HFFc6 (cell line): ENCODE measurements around the gene DUT. TPM values are rescaled to one million over a fixed set of nuclear protein-coding genes. Genes with fewer than 3 reads are reported as not detected.

Experiments used
- DNase-seq: peaks from one replicate; pipeline ENCODE4 v3.0.0-alpha.2; 2018
- H3K27ac Mint-ChIP-seq: 2 replicates; pipeline ENCODE4 v1.8.0; 2020; ENCODE audit warnings: mild to moderate bottlenecking, mixed read lengths
- H3K27me3 Mint-ChIP-seq: 2 replicates; pipeline ENCODE4 v1.8.0; 2021; ENCODE audit warnings: mild to moderate bottlenecking, moderate library complexity, mixed read lengths; ENCODE audit not compliant: insufficient read depth
- H3K36me3 Mint-ChIP-seq: 2 replicates; pipeline ENCODE4 v1.8.0; 2021; ENCODE audit warnings: low read depth, mixed read lengths
- H3K4me1 Mint-ChIP-seq: 2 replicates; pipeline ENCODE4 v1.8.0; 2020; ENCODE audit warnings: low read depth, mixed read lengths
- H3K4me3 Mint-ChIP-seq: 2 replicates; pipeline ENCODE4 v1.8.0; 2020; ENCODE audit warnings: mild to moderate bottlenecking, moderate library complexity, mixed read lengths
- H3K9me3 Mint-ChIP-seq: 2 replicates; pipeline ENCODE4 v1.8.0; 2020; ENCODE audit warnings: mild to moderate bottlenecking, mixed read lengths
- CTCF ChIP-seq: fragments of 200-600 bp; sonication (generic); IDR thresholded peaks from 2 replicates; pipeline ENCODE4 v1.5.0; 2021; ENCODE audit warnings: antibody characterized with exemption, mild to moderate bottlenecking
- total RNA-seq, 6 experiments: library from RNA; stranded (reverse); fragmentation: NEBNext Ultra II Directional; extraction: Animal tissue kit (Norgen Biotek cat#: 25700); gene quantifications; 2 replicates in 1 of 6; 3 replicates in 5 of 6; pipeline ENCODE4 v1.2.3, GENCODE V29; 2021

Gene DUT
- total RNA-seq, 6 experiments from 2014 or later = 86.0 to 130 (median 114) TPM

DNA sequence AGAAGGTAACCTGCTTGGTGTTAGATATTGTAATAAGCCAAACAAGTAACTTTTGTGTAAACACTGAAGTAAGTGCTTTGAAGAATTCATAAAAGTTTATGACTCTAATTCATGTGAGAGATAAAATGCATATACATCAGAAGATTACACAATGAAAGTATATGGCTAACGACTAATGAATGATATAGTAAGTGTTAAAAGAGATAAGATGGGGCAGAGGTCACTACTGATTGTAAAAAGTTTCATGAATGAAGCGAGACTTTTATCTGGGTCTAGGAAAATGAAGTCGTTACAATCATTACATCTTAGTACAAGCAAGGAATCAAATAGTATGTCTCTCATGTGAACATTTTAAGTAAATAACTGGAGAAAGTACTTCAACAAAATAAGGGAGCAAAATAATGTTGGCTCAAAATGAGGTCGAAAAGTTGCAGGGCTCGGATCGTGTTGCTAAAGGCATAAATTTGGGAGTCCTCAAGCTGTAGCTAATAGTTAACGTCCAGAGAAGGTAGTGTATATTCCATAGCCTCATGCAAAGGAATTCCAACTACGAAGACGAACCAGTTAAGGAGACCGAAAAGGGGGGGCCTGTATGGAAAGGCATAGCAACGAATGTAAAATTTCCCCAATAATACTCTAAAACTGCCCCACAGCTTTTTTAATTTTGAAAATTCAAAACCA, 984 bp upstream of the DUT start:
- peak overlapping the region; percentile 99 for H3K4me3 Mint-ChIP-seq
- no peaks in the 10 kb centered on the region for H3K9me3 Mint-ChIP-seq
- H3K27me3 Mint-ChIP-seq = peaks cover 3% of the 10 kb centered on the region
- H3K4me1 Mint-ChIP-seq = peaks cover 32% of the 10 kb centered on the region
- no peak for TF ChIP-seq CTCF
- no peak for DNase-seq
- peaks cover 5% of the 10 kb centered on the region; the same call in 1 of the 2 replicates for H3K36me3 Mint-ChIP-seq
- peak overlapping the region; percentile 95 for H3K27ac Mint-ChIP-seq

DNA sequence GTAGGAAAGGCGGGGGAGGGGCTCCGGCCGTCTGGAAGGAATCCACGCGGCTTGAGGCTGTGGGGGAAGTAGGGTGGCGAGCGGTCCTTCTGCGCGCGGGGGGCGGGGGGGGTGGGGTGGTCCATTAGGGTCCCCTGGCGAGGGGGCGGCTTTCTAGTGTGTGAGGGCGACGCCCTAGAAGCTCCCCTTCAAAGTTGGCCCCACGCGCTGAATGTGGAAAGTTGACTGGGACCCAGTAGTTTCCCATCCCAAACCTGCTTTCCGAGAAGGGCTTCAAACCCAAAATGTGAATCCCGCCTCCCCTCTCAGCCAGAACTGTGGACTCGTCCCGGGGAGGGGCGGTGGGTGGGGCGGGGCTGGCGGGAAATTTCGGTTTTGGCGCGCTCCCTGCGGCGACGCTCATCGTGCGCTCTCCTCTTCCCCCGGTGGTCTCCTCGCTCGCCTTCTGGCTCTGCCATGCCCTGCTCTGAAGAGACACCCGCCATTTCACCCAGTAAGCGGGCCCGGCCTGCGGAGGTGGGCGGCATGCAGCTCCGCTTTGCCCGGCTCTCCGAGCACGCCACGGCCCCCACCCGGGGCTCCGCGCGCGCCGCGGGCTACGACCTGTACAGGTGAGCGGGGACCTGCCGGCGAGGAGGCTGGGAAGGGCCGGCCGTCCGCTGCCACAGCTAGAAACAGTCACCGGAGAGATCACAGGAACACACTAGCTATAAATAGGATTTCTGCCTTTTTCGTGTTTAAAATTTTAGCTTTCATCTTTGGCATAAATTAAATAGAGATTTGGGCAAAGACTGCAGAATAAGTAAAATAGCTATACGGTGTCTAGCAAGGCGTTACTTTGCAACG, 790 bp downstream of the DUT start:
- DNase-seq = peak; percentile 31
- Mint-ChIP-seq H3K27me3 (peaks cover 3% of the 10 kb centered on the region), H3K4me3 (peak overlapping the region; percentile 99), H3K27ac (peak overlapping the region; percentile 95), H3K4me1 (peaks cover 37% of the 10 kb centered on the region), H3K9me3 (no peaks in the 10 kb centered on the region), H3K36me3 (peaks cover 5% of the 10 kb centered on the region; the same call in 1 of the 2 replicates)
- TF ChIP-seq CTCF = no peak

- TF ChIP-seq CTCF = no peak
- Mint-ChIP-seq H3K36me3 (peaks cover 5% of the 10 kb centered on the region; the same call in 1 of the 2 replicates), H3K4me1 (peaks cover 41% of the 10 kb centered on the region), H3K4me3 (peak overlapping the region; percentile 99), H3K9me3 (no peaks in the 10 kb centered on the region), H3K27ac (peak overlapping the region; percentile 50; the same call in 1 of the 2 replicates), H3K27me3 (peaks cover 3% of the 10 kb centered on the region)
- DNase-seq = no peak
Measured at GRCh38 chr15:48332642-48333034, 1.4 kb downstream of the DUT start.

DNA sequence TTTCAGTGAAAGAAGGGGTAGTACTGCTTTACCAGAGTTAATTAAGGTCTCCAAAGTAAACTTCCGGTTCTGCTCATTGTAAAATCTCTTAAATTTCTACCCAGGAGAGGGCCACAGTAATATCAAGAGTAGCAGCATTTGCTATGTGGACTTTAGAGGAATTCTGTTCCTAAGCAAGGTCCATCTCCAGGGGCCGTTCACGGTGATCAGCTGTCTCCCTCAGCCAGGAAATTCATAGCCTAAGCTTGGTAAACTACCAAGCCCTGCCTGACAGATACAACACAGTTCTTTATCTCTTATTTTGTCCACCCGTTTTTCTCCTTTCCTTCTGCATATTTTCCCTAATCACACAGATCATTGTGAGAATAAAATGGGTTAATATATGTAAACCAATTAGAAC, 2.3 kb downstream of the DUT start:
- no peak for DNase-seq
- peak overlapping the region; percentile 99 for H3K4me3 Mint-ChIP-seq
- TF ChIP-seq CTCF = no peak
- peaks cover 5% of the 10 kb centered on the region; the same call in 1 of the 2 replicates for H3K36me3 Mint-ChIP-seq
- no peaks in the 10 kb centered on the region for H3K9me3 Mint-ChIP-seq
- peaks cover 1% of the 10 kb centered on the region; the same call in 1 of the 2 replicates for H3K27me3 Mint-ChIP-seq
- H3K4me1 Mint-ChIP-seq = peaks cover 48% of the 10 kb centered on the region
- H3K27ac Mint-ChIP-seq = peak overlapping the region; percentile 28; the same call in 1 of the 2 replicates

- H3K27me3 Mint-ChIP-seq = peaks cover 1% of the 10 kb centered on the region; the same call in 1 of the 2 replicates
- peaks cover 48% of the 10 kb centered on the region for H3K4me1 Mint-ChIP-seq
- peaks cover 5% of the 10 kb centered on the region; the same call in 1 of the 2 replicates for H3K36me3 Mint-ChIP-seq
- H3K4me3 Mint-ChIP-seq = peak overlapping the region; percentile 99; the same call in 1 of the 2 replicates
- no peak; the same call in 1 of the 2 replicates for TF ChIP-seq CTCF
- H3K27ac Mint-ChIP-seq = no peak overlapping the region
- no peaks in the 10 kb centered on the region for H3K9me3 Mint-ChIP-seq
- DNase-seq = no peak
Measured at GRCh38 chr15:48334260-48334659, 3.0 kb downstream of the DUT start.
